SW480 (cell line): ENCODE data around the gene DDHD1.
"Not testable (repeated sequence)": the region's sequence is repeated elsewhere in the genome, so short reads cannot be mapped to it uniquely, and the experiment has no call there.

ENCODE experiments used
- DNase-seq: peaks from one replicate; pipeline ENCODE4 v3.0.0-alpha.2; 2016; ENCODE audit warnings: low spot score

DDHD1 gene

GRCh38 chr14:53108292-53109104 is 44.6 kb downstream of the DDHD1 start:
- no peak for DNase-seq

GRCh38 chr14:53106768-53107167 is 46.4 kb downstream of the DDHD1 start:
- no peak for DNase-seq

- no peak for DNase-seq
These were observed 49.3 kb downstream of the DDHD1 start for GRCh38 chr14:53103636-53104340.

GRCh38 chr14:53093206-53093605 is 59.9 kb downstream of the DDHD1 start:
- no peak for DNase-seq

GRCh38 chr14:53090853-53091252 is 62.3 kb downstream of the DDHD1 start:
- DNase-seq: no peak

GRCh38 chr14:53084954-53085353 is 68.2 kb downstream of the DDHD1 start:
- DNase-seq: not testable (repeated sequence)

- DNase-seq: no peak
These were observed 88.6 kb downstream of the DDHD1 start for GRCh38 chr14:53064475-53064874.

- DNase-seq: no peak
These were observed 90.3 kb downstream of the DDHD1 start for GRCh38 chr14:53062856-53063255.

- no peak for DNase-seq
These were observed 93.1 kb downstream of the DDHD1 start for GRCh38 chr14:53060046-53060445.

- peak; percentile 52 for DNase-seq
These were observed 98.1 kb downstream of the DDHD1 start for GRCh38 chr14:53055003-53055402.

- DNase-seq: no peak
These were observed 98.7 kb downstream of the DDHD1 start for GRCh38 chr14:53054457-53054856.

GRCh38 chr14:53048631-53049030 is 104.5 kb downstream of the DDHD1 start:
- no peak for DNase-seq

GRCh38 chr14:53047307-53048069 is 105.6 kb downstream of the DDHD1 start:
- DNase-seq: no peak

- DNase-seq: no peak
These were observed 108.6 kb downstream of the DDHD1 start for GRCh38 chr14:53044486-53044885.

GRCh38 chr14:53043027-53043581 is 110.0 kb downstream of the DDHD1 start:
- DNase-seq: no peak

- no peak for DNase-seq
These were observed 110.6 kb downstream of the DDHD1 start for GRCh38 chr14:53042480-53042879.

GRCh38 chr14:53041067-53041466 is 112.1 kb downstream of the DDHD1 start:
- DNase-seq: no peak

- DNase-seq: no peak
These were observed 114.5 kb downstream of the DDHD1 start for GRCh38 chr14:53038629-53039028.

GRCh38 chr14:53037016-53037415 is 116.1 kb downstream of the DDHD1 start:
- DNase-seq: no peak

GRCh38 chr14:53035336-53036210 is 117.5 kb downstream of the DDHD1 start:
- DNase-seq: no peak

GRCh38 chr14:53034688-53035230 is 118.4 kb downstream of the DDHD1 start:
- no peak for DNase-seq
